ENCODE measurements around the gene S1PR1.
"Not testable (repeated sequence)": the region's sequence is repeated elsewhere in the genome, so short reads cannot be mapped to it uniquely, and the experiment has no call there.

Gene S1PR1

GRCh38 chr1:101236516-101237228, at the start of gene S1PR1:
Gene S1PR1 (plus strand): TSS chr1:101237019. CDS start chr1:101238985, 1,966 bp downstream.
- DNase-seq: peak; percentile 78

GRCh38 chr1:101187297-101187696, 49.5 kb upstream of the S1PR1 start:
- DNase-seq: peak; percentile 26

- DNase-seq: no peak
Observed at GRCh38 chr1:101188331-101188730, 48.5 kb upstream of the S1PR1 start.

- DNase-seq: not testable (repeated sequence)
Observed at GRCh38 chr1:101188968-101189367, 47.9 kb upstream of the S1PR1 start.

- no peak for DNase-seq
Observed at GRCh38 chr1:101190441-101190840, 46.4 kb upstream of the S1PR1 start.

- no peak for DNase-seq
Observed at GRCh38 chr1:101191049-101191448, 45.8 kb upstream of the S1PR1 start.

- DNase-seq: no peak
Observed at GRCh38 chr1:101193733-101194169, 43.1 kb upstream of the S1PR1 start.

GRCh38 chr1:101194746-101195145, 42.1 kb upstream of the S1PR1 start:
- no peak for DNase-seq

GRCh38 chr1:101196668-101197067, 40.2 kb upstream of the S1PR1 start:
- DNase-seq: no peak

- no peak for DNase-seq
Observed at GRCh38 chr1:101198842-101199636, 37.8 kb upstream of the S1PR1 start.

GRCh38 chr1:101199637-101199982, 37.2 kb upstream of the S1PR1 start:
- no peak for DNase-seq

- peak; percentile 99 for DNase-seq
Observed at GRCh38 chr1:101200513-101200912, 36.3 kb upstream of the S1PR1 start.

GRCh38 chr1:101203820-101204540, 32.8 kb upstream of the S1PR1 start:
- peak; percentile 49 for DNase-seq

GRCh38 chr1:101205457-101205856, 31.4 kb upstream of the S1PR1 start:
- DNase-seq: no peak

- not testable (repeated sequence) for DNase-seq
Observed at GRCh38 chr1:101206139-101206538, 30.7 kb upstream of the S1PR1 start.

GRCh38 chr1:101207271-101207670, 29.5 kb upstream of the S1PR1 start:
- not testable (repeated sequence) for DNase-seq

GRCh38 chr1:101207891-101208290, 28.9 kb upstream of the S1PR1 start:
- DNase-seq: peak; percentile 64

- DNase-seq: no peak
Observed at GRCh38 chr1:101215363-101216011, 21.3 kb upstream of the S1PR1 start.

- DNase-seq: no peak
Observed at GRCh38 chr1:101216623-101217022, 20.2 kb upstream of the S1PR1 start.

GRCh38 chr1:101217148-101217547, 19.7 kb upstream of the S1PR1 start:
- DNase-seq: no peak

- not testable (repeated sequence) for DNase-seq
Observed at GRCh38 chr1:101218968-101219367, 17.9 kb upstream of the S1PR1 start.

- peak; percentile 49 for DNase-seq
Observed at GRCh38 chr1:101219924-101220870, 16.6 kb upstream of the S1PR1 start.

Data from NCI-H226 (cell line).